Fibroblast of lung (primary cell): ENCODE measurements around the gene TMEM161B. TPM values are rescaled to one million over a fixed set of nuclear protein-coding genes. Genes with fewer than 3 reads are reported as not detected.
"Not testable (repeated sequence)": the region's sequence is repeated elsewhere in the genome, so short reads cannot be mapped to it uniquely, and the experiment has no call there.

Experiments used
- DNase-seq, 2 donors: peaks; one replicate each; pipeline versions ENCODE4 v3.0.0 to v3.0.0-alpha.2; 2010; ENCODE audit warnings: low read depth in 2 of 2
- H2AFZ ChIP-seq: 2 replicates; pipeline ENCODE4 v1.5.1; 2012; ENCODE audit warnings: low read length, control low read depth, inconsistent platforms
- H3K27ac ChIP-seq: 2 replicates; pipeline ENCODE4 v1.5.1; 2011; ENCODE audit warnings: low read length, control low read depth; ENCODE audit not compliant: insufficient read depth
- H3K27me3 ChIP-seq: 2 replicates; pipeline ENCODE4 v1.5.1; 2011; ENCODE audit warnings: mild to moderate bottlenecking, low read length; ENCODE audit not compliant: control insufficient read depth, insufficient read depth
- H3K36me3 ChIP-seq: 2 replicates; pipeline ENCODE4 v1.5.1; 2011; ENCODE audit warnings: low read length; ENCODE audit not compliant: control insufficient read depth, insufficient read depth
- H3K4me1 ChIP-seq: 2 replicates; pipeline ENCODE4 v1.5.1; 2011; ENCODE audit warnings: low read length; ENCODE audit not compliant: control insufficient read depth, insufficient read depth; ENCODE audit errors: extremely low read depth
- H3K4me2 ChIP-seq: 2 replicates; pipeline ENCODE4 v1.5.1; 2011; ENCODE audit warnings: low read length, control low read depth; ENCODE audit not compliant: insufficient read depth; ENCODE audit errors: extremely low read depth
- H3K4me3 ChIP-seq, 4 experiments: fragments of 200-600 bp in 1 of 4; sonication (generic) in 1 of 4; replicated peaks in 1 of 4; 2 replicates each; pipeline ENCODE4 v1.5.1; 2011 to 2016; ENCODE audit warnings: low read length in 4 of 4, low read depth in 3 of 4, mild to moderate bottlenecking in 3 of 4, control low read depth in 2 of 4, inconsistent platforms in 1 of 4, mixed read lengths in 1 of 4; ENCODE audit not compliant: insufficient read depth in 1 of 4; ENCODE audit errors: control extremely low read depth in 1 of 4
- H3K79me2 ChIP-seq: 2 replicates; pipeline ENCODE4 v1.5.1; 2012; ENCODE audit warnings: mild to moderate bottlenecking, low read length, inconsistent platforms; ENCODE audit not compliant: control insufficient read depth, insufficient read depth
- H3K9ac ChIP-seq: 2 replicates; pipeline ENCODE4 v1.5.1; 2011; ENCODE audit warnings: mild to moderate bottlenecking, low read length, control low read depth; ENCODE audit not compliant: insufficient read depth
- H3K9me3 ChIP-seq: 2 replicates; pipeline ENCODE4 v1.5.1; 2012; ENCODE audit warnings: low read depth, low read length; ENCODE audit not compliant: control insufficient read depth, insufficient read depth
- H4K20me1 ChIP-seq: 2 replicates; pipeline ENCODE4 v1.5.1; 2011; ENCODE audit warnings: low read length; ENCODE audit not compliant: control insufficient read depth, insufficient read depth; ENCODE audit errors: extremely low read depth
- EZH2 ChIP-seq: IDR thresholded peaks from 2 replicates; pipeline ENCODE4 v1.5.1; 2012; ENCODE audit warnings: low read length, control low read depth, mild to moderate bottlenecking; ENCODE audit errors: missing control alignments
- polyA plus RNA-seq, 2 donors: library from polyadenylated mRNA; depleted of rRNA in 1 of 2; stranded (reverse) in 1 of 2; unstranded in 1 of 2; fragments of >200 nt; gene quantifications; 2 replicates each; pipeline ENCODE4 v1.2.1, GENCODE V29; 2011 to 2012; ENCODE audit warnings: missing spikeins in 1 of 2
- total RNA-seq: library from RNA; depleted of rRNA; stranded (reverse); fragments of >200 nt; gene quantifications from 2 replicates; pipeline ENCODE4 v1.2.1, GENCODE V29; 2014
- TF ChIP-seq, protein P1 (sequence below), 2 donors: IDR thresholded peaks in 1 of 2; conservative IDR thresholded peaks in 1 of 2; 1 replicate in 1 of 2; 2 replicates in 1 of 2; pipeline ENCODE4 v1.5.1; 2011 to 2012; ENCODE audit warnings: low read length in 2 of 2, control low read depth in 1 of 2, inconsistent platforms in 1 of 2, low read depth in 1 of 2, mild to moderate bottlenecking in 1 of 2

TMEM161B gene
- total and polyA plus RNA-seq, 2 donors (not counting 1 experiment from before 2014, with no cell fraction given) = 11.5 to 18.3 TPM

DNA sequence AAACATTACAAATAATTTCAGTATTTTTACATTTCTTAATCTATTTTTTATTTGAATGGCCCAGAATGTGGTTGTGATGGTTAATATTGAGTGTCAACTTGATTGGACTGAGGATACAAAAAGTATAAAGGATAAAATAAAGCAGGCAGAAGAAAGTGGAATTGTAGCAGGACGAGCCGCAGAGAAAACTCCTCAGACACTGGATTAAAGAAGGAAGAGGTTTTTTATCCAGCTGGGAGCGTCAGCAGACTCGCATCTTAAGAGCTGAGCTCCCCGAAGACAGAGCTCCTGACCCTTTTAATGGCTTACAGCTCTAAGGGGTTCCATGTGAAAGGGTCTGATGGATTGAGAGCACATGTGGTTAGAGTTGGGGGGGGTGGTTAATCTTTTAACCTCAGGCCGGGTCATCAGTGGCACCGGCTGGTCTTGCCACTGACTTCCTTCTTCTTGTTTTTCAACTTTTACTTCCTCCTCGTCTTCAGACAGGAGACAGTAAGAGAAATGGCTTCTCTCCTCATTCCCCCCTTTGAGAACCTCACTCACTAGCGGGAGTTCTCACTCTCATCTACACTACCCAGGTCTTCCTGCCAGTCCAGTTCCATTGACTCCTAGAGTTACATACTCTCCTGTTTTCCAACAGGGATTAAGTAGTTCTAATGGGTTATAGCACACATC is 80.0 kb downstream of the TMEM161B start:
- Histone ChIP-seq H3K27ac (no peak overlapping the region), H3K4me1 (no peaks in the 10 kb centered on the region), H3K9me3 (no peaks in the 10 kb centered on the region), H3K9ac (no peak overlapping the region), H3K4me3 (no peak overlapping the region), H3K36me3 (no peaks in the 10 kb centered on the region), H4K20me1 (no peaks in the 10 kb centered on the region), H3K27me3 (no peaks in the 10 kb centered on the region), H2AFZ (no peak overlapping the region), H3K79me2 (no peaks in the 10 kb centered on the region), H3K4me2 (no peak overlapping the region)
- peak; percentile 6 to 14 for DNase-seq
- no peak for TF ChIP-seq EZH2
- TF ChIP-seq, protein P1, sequence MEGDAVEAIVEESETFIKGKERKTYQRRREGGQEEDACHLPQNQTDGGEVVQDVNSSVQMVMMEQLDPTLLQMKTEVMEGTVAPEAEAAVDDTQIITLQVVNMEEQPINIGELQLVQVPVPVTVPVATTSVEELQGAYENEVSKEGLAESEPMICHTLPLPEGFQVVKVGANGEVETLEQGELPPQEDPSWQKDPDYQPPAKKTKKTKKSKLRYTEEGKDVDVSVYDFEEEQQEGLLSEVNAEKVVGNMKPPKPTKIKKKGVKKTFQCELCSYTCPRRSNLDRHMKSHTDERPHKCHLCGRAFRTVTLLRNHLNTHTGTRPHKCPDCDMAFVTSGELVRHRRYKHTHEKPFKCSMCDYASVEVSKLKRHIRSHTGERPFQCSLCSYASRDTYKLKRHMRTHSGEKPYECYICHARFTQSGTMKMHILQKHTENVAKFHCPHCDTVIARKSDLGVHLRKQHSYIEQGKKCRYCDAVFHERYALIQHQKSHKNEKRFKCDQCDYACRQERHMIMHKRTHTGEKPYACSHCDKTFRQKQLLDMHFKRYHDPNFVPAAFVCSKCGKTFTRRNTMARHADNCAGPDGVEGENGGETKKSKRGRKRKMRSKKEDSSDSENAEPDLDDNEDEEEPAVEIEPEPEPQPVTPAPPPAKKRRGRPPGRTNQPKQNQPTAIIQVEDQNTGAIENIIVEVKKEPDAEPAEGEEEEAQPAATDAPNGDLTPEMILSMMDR (conservative IDR thresholded peaks at IDR 0.05 in 1 of 2, IDR thresholded peaks at IDR 0.05 in 1 of 2; ENCODE audit: low read depth in 1 of 2, low read length in 2 of 2) = no peak

DNA sequence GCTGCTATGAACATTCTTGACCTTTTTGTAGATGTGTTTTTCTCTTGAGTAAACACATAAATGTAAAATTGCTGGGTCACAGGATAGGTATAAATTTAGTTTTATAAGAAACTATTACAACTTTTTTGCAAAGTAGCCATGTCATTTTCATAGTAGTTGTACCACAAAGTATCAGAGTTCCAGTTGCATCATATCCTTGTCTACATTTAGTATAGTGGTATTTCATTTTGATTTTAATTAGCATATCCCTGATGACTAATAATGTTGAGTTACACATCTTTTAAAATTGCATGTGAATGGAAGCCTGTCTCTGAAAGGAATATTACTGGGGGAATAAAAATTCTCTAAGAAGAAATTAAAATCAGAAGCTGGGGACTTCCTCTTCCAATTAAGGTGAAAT is 85.4 kb downstream of the TMEM161B start:
- no peak overlapping the region for H3K4me3 ChIP-seq
- no peaks in the 10 kb centered on the region for H3K4me1 ChIP-seq
- H3K9ac ChIP-seq = no peak overlapping the region
- H3K9me3 ChIP-seq = no peaks in the 10 kb centered on the region
- H4K20me1 ChIP-seq = no peaks in the 10 kb centered on the region
- no peaks in the 10 kb centered on the region for H3K36me3 ChIP-seq
- H3K79me2 ChIP-seq = no peaks in the 10 kb centered on the region
- no peaks in the 10 kb centered on the region for H3K27me3 ChIP-seq
- TF ChIP-seq, protein P1 (conservative IDR thresholded peaks at IDR 0.05 in 1 of 2, IDR thresholded peaks at IDR 0.05 in 1 of 2; ENCODE audit: low read depth in 1 of 2, low read length in 2 of 2) = no peak
- no peak for TF ChIP-seq EZH2
- H3K4me2 ChIP-seq = no peak overlapping the region
- H3K27ac ChIP-seq = no peak overlapping the region
- peak in 1 of 2 donors; percentile 5 for DNase-seq
- H2AFZ ChIP-seq = no peak overlapping the region

DNA sequence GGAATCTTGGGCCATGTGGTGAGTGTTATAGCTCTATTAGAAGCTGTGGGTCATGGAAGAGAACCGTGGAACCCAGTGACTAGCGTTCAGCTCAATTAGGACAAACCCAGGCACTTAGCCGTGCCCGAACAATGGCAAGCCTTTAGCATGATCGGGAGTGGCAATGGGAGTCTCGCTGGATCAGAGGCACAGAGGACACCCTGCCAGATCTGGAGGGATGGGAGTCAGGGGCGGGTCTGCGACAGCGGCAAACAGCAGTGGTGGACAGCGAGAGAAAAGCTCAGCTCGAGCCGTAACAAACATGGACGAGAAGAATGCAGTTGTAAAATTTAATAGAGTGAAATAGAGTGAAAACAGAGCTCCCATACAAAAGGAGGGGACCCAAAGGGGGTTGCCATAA is 91.2 kb downstream of the TMEM161B start:
- not testable (repeated sequence) for H3K9me3 ChIP-seq, H2AFZ ChIP-seq, H3K27me3 ChIP-seq, H3K4me2 ChIP-seq, H3K36me3 ChIP-seq, H3K27ac ChIP-seq, H4K20me1 ChIP-seq, H3K79me2 ChIP-seq, H3K4me3 ChIP-seq, DNase-seq, H3K9ac ChIP-seq, H3K4me1 ChIP-seq
